ENCODE measurements around the gene GOLGA6C.

GRCh38 chr15:75249726-75250125 lies 8.4 kb upstream of the GOLGA6C start:
- TF ChIP-seq CTCF (IDR thresholded peaks at IDR 0.05), result no peak
- no peak for TF ChIP-seq POLR2A (IDR thresholded peaks at IDR 0.05)
